Common myeloid progenitor, CD34-positive (primary cell): Measurements from ENCODE around the gene TACC2.

Experiments used
- CTCF ChIA-PET: fragments of 350-600 bp; sonication (Branson Sonifier 250); formaldehyde crosslinking; loops from one replicate; lab custom pipeline; 2021; ENCODE audit warnings: antibody characterized with exemption; lab: Charles Lee
- POLR2A ChIA-PET: fragments of 350-600 bp; sonication (Branson Sonifier 250); formaldehyde crosslinking; loops from one replicate; lab custom pipeline; 2021; ENCODE audit warnings: antibody characterized with exemption; lab: Charles Lee
- DNase-seq, 3 donors: peaks; one replicate each; pipeline versions ENCODE4 v3.0.0 to v3.0.0-alpha.2; 2013
- H3K27ac ChIP-seq, 2 experiments: 1 replicate in 1 of 2; 2 replicates in 1 of 2; pipeline ENCODE4 v1.7.0; 2013; ENCODE audit warnings: inconsistent platforms in 2 of 2, low read length in 2 of 2, mild to moderate bottlenecking in 2 of 2, low read depth in 1 of 2, moderate library complexity in 1 of 2; ENCODE audit not compliant: severe bottlenecking in 2 of 2, insufficient read depth in 1 of 2, poor library complexity in 1 of 2
- H3K27me3 ChIP-seq, 5 experiments: replicated peaks in 2 of 5; 1 replicate in 3 of 5; 2 replicates in 2 of 5; pipeline versions ENCODE4 v1.6.1 to v1.7.0; 2013; ENCODE audit warnings: low read length in 4 of 5, mild to moderate bottlenecking in 2 of 5, moderate library complexity in 2 of 5, inconsistent platforms in 1 of 5; ENCODE audit not compliant: insufficient read depth in 5 of 5, control insufficient read depth in 4 of 5
- H3K36me3 ChIP-seq, 4 experiments: 1 replicate in 2 of 4; 2 replicates in 2 of 4; pipeline versions ENCODE4 v1.6.1 to v1.7.0; 2013; ENCODE audit warnings: low read length in 3 of 4, control low read depth in 1 of 4, mild to moderate bottlenecking in 1 of 4; ENCODE audit not compliant: control insufficient read depth in 4 of 4, insufficient read depth in 4 of 4
- H3K4me1 ChIP-seq, 4 experiments: 1 replicate in 3 of 4; 2 replicates in 1 of 4; pipeline versions ENCODE4 v1.6.1 to v1.7.1; 2013; ENCODE audit warnings: low read length in 3 of 4, mild to moderate bottlenecking in 3 of 4, control low read depth in 1 of 4, inconsistent platforms in 1 of 4, moderate library complexity in 1 of 4; ENCODE audit not compliant: control insufficient read depth in 4 of 4, insufficient read depth in 4 of 4; ENCODE audit errors: control extremely low read depth in 1 of 4
- H3K4me3 ChIP-seq, 7 experiments: 1 replicate in 4 of 7; 2 replicates in 3 of 7; pipeline versions ENCODE4 v1.5.1 to v1.7.0; 2013; ENCODE audit warnings: mild to moderate bottlenecking in 7 of 7, low read length in 6 of 7, moderate library complexity in 6 of 7, inconsistent platforms in 2 of 7, low read depth in 2 of 7, control low read depth in 1 of 7; ENCODE audit not compliant: insufficient read depth in 4 of 7, control insufficient read depth in 1 of 7; ENCODE audit errors: extremely low read depth in 1 of 7
- H3K9me3 ChIP-seq, 5 experiments: 1 replicate in 4 of 5; 2 replicates in 1 of 5; pipeline versions ENCODE4 v1.6.1 to v1.7.1; 2013; ENCODE audit warnings: low read length in 4 of 5, mild to moderate bottlenecking in 2 of 5, inconsistent platforms in 1 of 5, low read depth in 1 of 5, moderate library complexity in 1 of 5; ENCODE audit not compliant: control insufficient read depth in 4 of 5, insufficient read depth in 2 of 5; ENCODE audit errors: control extremely low read depth in 1 of 5
- WGBS: methylation state at CpG from one replicate; pipeline ENCODE4 v1.1.5; 2013; ENCODE audit not compliant: insufficient coverage; 5-methylcytosine and 5-hydroxymethylcytosine counted together

Gene TACC2

DNA sequence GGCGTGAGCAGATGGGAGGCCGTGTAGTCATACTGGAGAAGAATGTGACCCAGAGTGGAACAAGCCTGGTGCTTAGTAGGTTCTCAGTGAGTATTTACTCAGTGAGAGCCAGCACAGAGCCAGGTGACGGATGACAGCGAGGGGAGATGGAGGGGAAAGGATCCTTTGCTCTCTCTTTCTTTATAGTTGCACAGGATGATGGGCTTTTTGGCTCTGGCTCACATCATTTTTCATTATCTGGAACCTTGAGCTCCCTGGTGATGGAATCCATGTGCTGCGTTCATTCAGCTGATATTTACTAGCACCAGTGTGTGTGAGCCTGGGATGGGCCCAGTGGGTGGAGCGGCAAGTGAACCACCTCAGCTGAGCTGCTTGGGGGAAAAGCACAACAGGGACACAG, 299.3 kb downstream of the TACC2 start:
- POLR2A ChIA-PET, result no interaction called here
- Histone ChIP-seq H3K4me1 (no peaks in the 10 kb centered on the region), H3K27ac (no peak overlapping the region), H3K9me3 (no peaks in the 10 kb centered on the region), H3K36me3 (no peaks in the 10 kb centered on the region), H3K27me3 (peaks cover 0 to 11% (median 2%) of the 10 kb centered on the region in 5 experiments), H3K4me3 (no peak overlapping the region)
- WGBS, result 97% methylated on average over 6 of the region's 6 CpGs
- no peak for DNase-seq
- CTCF ChIA-PET, result interaction anchor here (0.6 kb wide), 1 partner anchor 20 kb away, joined by 4 read pairs; no protein-coding TSS in a partner anchor

DNA sequence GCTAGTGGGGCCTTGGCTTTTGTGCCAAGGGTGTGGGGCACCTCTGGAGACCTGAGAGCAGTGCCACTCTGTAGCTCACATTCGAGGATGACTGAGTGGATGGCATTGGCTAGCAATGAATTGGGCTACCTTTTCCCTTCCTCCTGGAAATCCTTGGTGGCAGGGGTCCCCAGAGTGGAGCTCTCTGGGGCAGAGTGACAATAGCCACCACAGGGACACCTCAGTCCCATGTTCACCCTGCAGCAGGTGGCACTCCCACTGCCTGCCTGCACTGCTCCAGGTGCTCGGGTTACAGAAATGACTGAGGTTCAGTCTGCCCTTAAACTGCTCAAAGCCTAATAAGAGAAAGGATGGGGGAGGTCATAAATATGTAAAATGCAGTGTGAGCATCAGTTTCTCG, 300.0 kb downstream of the TACC2 start:
- no peak for DNase-seq
- Histone ChIP-seq H3K4me3 (no peak overlapping the region), H3K4me1 (no peaks in the 10 kb centered on the region), H3K9me3 (no peaks in the 10 kb centered on the region), H3K27ac (no peak overlapping the region), H3K36me3 (no peaks in the 10 kb centered on the region), H3K27me3 (peaks cover 0 to 11% (median 2%) of the 10 kb centered on the region in 5 experiments)
- POLR2A ChIA-PET, result no interaction called here
- WGBS, result 83% methylated on average over 2 of the region's 3 CpGs
- CTCF ChIA-PET, result interaction anchor here (0.6 kb wide), 1 partner anchor 21 kb away, joined by 4 read pairs; no protein-coding TSS in a partner anchor

DNA sequence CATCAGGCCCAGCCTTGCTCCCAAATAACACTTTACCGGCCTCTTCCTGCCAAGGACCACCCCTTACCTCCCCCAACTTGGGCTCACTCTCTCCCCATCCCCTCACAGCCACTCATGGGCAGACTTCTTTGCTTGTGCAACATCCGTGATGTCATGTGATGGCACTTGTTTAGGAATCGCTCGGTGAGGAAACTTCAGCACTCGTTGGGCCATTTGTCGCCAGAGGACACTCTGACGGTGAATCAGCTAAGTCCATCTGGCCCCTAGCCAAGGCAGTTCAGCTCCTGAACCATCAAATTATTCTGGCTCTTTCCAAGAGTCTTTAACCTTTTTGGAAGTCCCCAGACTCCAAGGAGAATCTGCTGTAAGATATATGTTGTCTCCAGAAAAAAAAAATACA, 301.4 kb downstream of the TACC2 start:
- DNase-seq, result no peak
- ChIA-PET POLR2A (interaction anchor here (0.7 kb wide), 1 partner anchor 1711 kb away, joined by 5 read pairs; no protein-coding TSS in a partner anchor), CTCF (no interaction called here)
- Histone ChIP-seq H3K4me1 (no peaks in the 10 kb centered on the region), H3K27ac (no peak overlapping the region), H3K36me3 (no peaks in the 10 kb centered on the region), H3K9me3 (no peaks in the 10 kb centered on the region), H3K27me3 (peaks cover 0 to 7% (median 2%) of the 10 kb centered on the region in 5 experiments), H3K4me3 (no peak overlapping the region)
- WGBS, result 92% methylated on average over 7 of the region's 7 CpGs

DNA sequence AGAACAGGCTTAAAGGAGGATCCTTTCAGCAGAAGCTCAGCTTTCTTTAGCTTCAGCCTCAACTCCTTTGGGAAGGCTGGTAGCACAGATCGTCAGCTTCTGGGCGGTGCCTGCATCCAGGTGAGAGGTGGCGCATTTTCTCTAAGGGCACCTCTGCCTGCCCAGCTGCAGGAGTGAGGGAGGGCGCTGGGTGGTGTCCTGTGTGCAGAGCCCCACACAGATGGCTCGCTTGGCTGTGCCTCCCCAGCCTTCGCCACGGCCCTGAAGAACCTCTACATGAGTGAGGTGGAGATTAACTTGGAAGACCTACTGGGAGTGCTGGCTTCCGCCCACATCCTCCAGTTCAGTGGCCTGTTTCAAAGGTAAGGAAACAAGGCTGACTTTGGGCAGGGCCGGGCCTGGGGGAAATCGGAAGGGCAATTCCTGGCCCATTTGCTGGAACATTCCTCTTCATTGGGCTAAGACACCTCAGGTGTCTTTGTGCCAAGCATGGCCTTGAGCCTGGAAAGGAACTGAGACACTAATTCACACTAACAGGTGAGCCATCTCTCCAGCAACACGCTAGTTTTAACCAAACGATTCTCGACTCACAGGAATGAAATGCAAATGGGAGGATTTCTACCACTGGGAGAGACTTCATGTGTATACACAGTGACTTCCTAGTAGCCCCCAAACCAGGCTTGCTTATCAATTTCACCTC, 302.0 kb downstream of the TACC2 start:
- Histone ChIP-seq H3K36me3 (no peaks in the 10 kb centered on the region), H3K27ac (no peak overlapping the region), H3K4me1 (no peaks in the 10 kb centered on the region), H3K9me3 (no peaks in the 10 kb centered on the region), H3K4me3 (no peak overlapping the region), H3K27me3 (peaks cover 0 to 7% (median 2%) of the 10 kb centered on the region in 5 experiments)
- 99% methylated on average over 13 of the region's 13 CpGs for WGBS
- POLR2A ChIA-PET, result interaction anchor here (0.7 kb wide), 1 partner anchor 1711 kb away, joined by 5 read pairs; no protein-coding TSS in a partner anchor
- CTCF ChIA-PET, result no interaction called here
- no peak for DNase-seq

DNA sequence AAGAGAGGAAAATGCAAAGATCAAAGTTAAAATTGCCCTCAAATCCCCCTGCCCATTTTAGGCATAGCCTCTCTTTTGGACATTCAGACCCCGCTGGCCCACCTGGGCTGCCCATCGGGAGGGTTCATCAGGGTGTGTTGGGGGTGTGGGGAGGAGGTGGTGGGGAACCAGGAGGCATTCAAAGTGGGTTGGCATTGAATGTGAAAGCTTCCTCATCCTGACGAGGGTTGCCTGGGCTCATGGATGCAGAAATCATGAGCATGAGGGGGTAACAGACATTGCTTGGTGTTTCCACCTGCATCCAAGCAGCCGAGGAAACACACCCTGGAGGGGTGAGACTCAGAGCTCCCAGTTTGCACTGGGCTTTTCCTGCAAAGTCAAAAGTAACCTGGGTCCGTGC, 302.8 kb downstream of the TACC2 start:
- Histone ChIP-seq H3K27ac (no peak overlapping the region), H3K4me1 (no peaks in the 10 kb centered on the region), H3K4me3 (no peak overlapping the region), H3K9me3 (no peaks in the 10 kb centered on the region), H3K36me3 (no peaks in the 10 kb centered on the region), H3K27me3 (peaks cover 0 to 7% (median 2%) of the 10 kb centered on the region in 5 experiments)
- POLR2A ChIA-PET, result no interaction called here
- DNase-seq, result no peak
- CTCF ChIA-PET, result no interaction called here
- 91% methylated on average over 3 of the region's 5 CpGs for WGBS

DNA sequence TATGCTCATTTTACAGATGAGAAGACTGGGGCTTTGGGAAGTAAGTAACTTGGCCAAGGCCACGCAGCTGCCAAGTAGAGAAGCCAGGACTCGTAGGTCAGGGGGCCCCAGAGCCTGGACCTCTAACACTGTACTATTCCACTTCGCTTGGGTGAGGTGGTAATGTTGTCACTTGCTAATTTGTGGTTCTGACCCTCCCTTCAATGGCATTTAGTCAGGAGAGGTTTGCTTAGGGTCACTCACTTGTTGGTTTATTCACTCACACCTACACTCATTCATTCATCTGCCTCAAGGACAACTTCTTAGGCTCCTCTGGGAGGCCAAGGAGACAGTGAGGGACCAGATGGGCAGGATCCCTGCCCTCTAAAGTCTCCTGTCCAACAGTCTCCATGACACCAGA, 303.4 kb downstream of the TACC2 start:
- no peaks in the 10 kb centered on the region for H3K9me3 ChIP-seq
- no peak overlapping the region for H3K27ac ChIP-seq
- POLR2A ChIA-PET, result no interaction called here
- H3K36me3 ChIP-seq, result no peaks in the 10 kb centered on the region
- CTCF ChIA-PET, result interaction anchor here (2.1 kb wide), 1 partner anchor 24 kb away, joined by 8 read pairs; no protein-coding TSS in a partner anchor
- peaks cover 0 to 6% (median 1%) of the 10 kb centered on the region in 5 experiments for H3K27me3 ChIP-seq
- DNase-seq, result no peak
- no peaks in the 10 kb centered on the region for H3K4me1 ChIP-seq
- WGBS, result 87% methylated on average over 3 of the region's 3 CpGs
- H3K4me3 ChIP-seq, result no peak overlapping the region
